ENCODE data around the gene PHLDB1.
A peak's percentile ranks its signal among the peaks of the same experiment; 100 is the strongest.

The PHLDB1 gene

DNA sequence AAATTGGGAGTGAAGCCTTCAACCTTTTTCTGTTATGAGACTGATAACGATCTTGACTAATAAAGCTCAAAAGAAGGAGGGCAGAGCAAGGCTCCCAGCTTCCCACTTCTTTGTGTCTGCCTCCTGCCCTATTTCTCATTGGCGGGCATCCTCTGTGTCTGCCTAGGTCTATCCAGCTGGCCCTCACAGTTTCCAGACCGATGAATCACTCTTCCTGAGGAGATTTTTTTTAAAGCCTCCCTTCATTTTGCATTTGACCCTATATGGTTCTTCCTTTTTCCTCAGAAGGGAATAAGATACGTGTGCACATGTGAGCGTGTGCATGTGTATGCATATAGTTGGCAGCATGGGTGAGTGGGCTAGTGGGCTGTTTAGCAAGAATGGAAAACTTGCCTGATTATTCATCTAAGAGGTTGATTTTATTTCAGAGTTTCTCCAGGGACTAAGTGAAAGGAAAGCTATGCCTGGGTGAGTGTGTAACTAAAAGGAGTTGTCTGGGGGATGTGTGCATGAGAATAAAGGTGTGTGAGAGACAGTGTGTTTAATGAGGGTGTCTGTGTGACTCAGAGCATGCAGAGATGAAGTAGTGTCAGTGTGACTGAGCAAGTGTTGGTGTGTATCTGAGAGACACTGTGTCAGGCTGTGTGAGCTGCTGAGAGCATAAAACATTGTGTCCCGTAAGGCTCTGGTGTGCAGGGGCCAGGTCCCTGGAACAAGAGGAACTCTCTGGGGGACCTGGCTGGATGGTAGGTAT lies 12.2 kb downstream of the PHLDB1 start:
- Histone ChIP-seq H3K27ac (ENCODE audit: low read length, poor library complexity, severe bottlenecking) (peak overlapping the region; percentile 99), H2BK120ac (ENCODE audit: low read depth, low read length) (peak overlapping the region; percentile 96), H2AFZ (ENCODE audit: low read depth, low read length) (no peak overlapping the region), H2AK5ac (ENCODE audit: low read length, severe bottlenecking) (peak overlapping the region; percentile 100), H3K4ac (ENCODE audit: low read depth in 1 of 2, low read length in 2 of 2) (peak overlapping the region; percentile 1 to 69), H3K14ac (ENCODE audit: low read length in 2 of 2) (peak overlapping the region in 1 of 2 experiments; percentile 87), H3K9ac (ENCODE audit: low read length) (peak overlapping the region; percentile 75), H4K8ac (ENCODE audit: low read length) (peak overlapping the region; percentile 67), H3K4me3 (ENCODE audit: insufficient read depth in 1 of 2, low read depth in 1 of 2, low read length in 2 of 2) (peak overlapping the region in 1 of 2 experiments; percentile 54), H3K27me3 (ENCODE audit: control insufficient read depth in 1 of 2, insufficient read depth in 1 of 2, low read length in 2 of 2) (no peaks in the 10 kb centered on the region), H3K36me3 (ENCODE audit: control insufficient read depth in 1 of 2, insufficient read depth in 2 of 2, low read depth in 1 of 2, low read length in 2 of 2) (peaks cover 46 to 51% of the 10 kb centered on the region in 2 experiments), H3K79me1 (replicated peaks; ENCODE audit: low read length, poor library complexity, severe bottlenecking) (peaks cover 10% of the 10 kb centered on the region), H3K23ac (ENCODE audit: low read length in 2 of 2) (no peak overlapping the region), H4K91ac (ENCODE audit: low read length) (peak overlapping the region; percentile 53), H3K4me1 (ENCODE audit: control insufficient read depth, insufficient read depth, low read depth, low read length) (peaks cover 62% of the 10 kb centered on the region), H2BK12ac (ENCODE audit: low read length in 2 of 2) (peak overlapping the region; percentile 46 to 65), H2BK5ac (ENCODE audit: low read depth, low read length, poor library complexity, severe bottlenecking) (peak overlapping the region; percentile 93), H3K4me2 (ENCODE audit: low read length, poor library complexity, severe bottlenecking) (no peak overlapping the region), H3K18ac (ENCODE audit: low read depth in 1 of 2, low read length in 2 of 2) (peak overlapping the region; percentile 93 to 98), H3K9me3 (ENCODE audit: control insufficient read depth, low read length) (no peaks in the 10 kb centered on the region), H2BK15ac (ENCODE audit: low read depth, poor library complexity, severe bottlenecking) (peak overlapping the region; percentile 96)
- DNase-seq = peak; percentile 99
- 0% methylated on average over 5 of the region's 6 CpGs for WGBS

DNA sequence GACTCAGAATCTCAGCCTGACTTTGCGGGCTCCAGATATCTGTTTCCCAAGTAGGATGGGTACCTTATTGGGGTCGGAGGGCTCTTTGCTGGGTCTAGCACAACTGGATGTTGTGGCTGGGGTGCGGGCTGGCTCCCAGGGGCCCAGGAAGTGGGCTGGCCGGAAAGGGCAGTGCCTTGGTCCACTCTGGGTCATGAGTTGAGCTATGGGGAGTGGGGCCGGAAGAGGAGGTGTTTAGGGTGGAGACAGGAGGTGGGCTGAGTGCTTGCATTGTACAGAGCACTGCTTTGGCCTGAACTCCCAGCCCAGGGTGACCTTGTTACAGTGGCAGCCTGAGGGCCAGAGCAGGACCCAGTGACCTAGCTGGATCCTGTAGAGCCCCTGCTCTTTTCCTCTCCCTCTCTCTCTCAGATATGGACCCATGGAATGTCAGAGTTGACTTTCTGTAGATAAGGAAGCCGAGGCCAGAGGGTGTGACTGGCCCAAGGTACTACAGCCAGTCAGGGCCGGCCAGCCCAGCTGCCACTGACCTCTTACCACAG lies 13.2 kb downstream of the PHLDB1 start:
- Histone ChIP-seq H3K4me3 (ENCODE audit: insufficient read depth in 1 of 2, low read depth in 1 of 2, low read length in 2 of 2) (peak overlapping the region; percentile 35 to 69), H3K9ac (ENCODE audit: low read length) (peak overlapping the region; percentile 75), H3K14ac (ENCODE audit: low read length in 2 of 2) (peak overlapping the region in 1 of 2 experiments; percentile 87), H2AFZ (ENCODE audit: low read depth, low read length) (no peak overlapping the region), H2BK5ac (ENCODE audit: low read depth, low read length, poor library complexity, severe bottlenecking) (peak overlapping the region; percentile 90), H2BK15ac (ENCODE audit: low read depth, poor library complexity, severe bottlenecking) (peak overlapping the region; percentile 94), H2BK120ac (ENCODE audit: low read depth, low read length) (peak overlapping the region; percentile 93), H3K27me3 (ENCODE audit: control insufficient read depth in 1 of 2, insufficient read depth in 1 of 2, low read length in 2 of 2) (no peaks in the 10 kb centered on the region), H3K23ac (ENCODE audit: low read length in 2 of 2) (no peak overlapping the region), H3K36me3 (ENCODE audit: control insufficient read depth in 1 of 2, insufficient read depth in 2 of 2, low read depth in 1 of 2, low read length in 2 of 2) (peaks cover 49 to 56% of the 10 kb centered on the region in 2 experiments), H3K18ac (ENCODE audit: low read depth in 1 of 2, low read length in 2 of 2) (peak overlapping the region; percentile 89 to 95), H3K79me1 (replicated peaks; ENCODE audit: low read length, poor library complexity, severe bottlenecking) (peaks cover 18% of the 10 kb centered on the region), H3K4ac (ENCODE audit: low read depth in 1 of 2, low read length in 2 of 2) (peak overlapping the region; percentile 37 to 39), H3K9me3 (ENCODE audit: control insufficient read depth, low read length) (no peaks in the 10 kb centered on the region), H2BK12ac (ENCODE audit: low read length in 2 of 2) (peak overlapping the region; percentile 24 to 90), H2AK5ac (ENCODE audit: low read length, severe bottlenecking) (peak overlapping the region; percentile 98), H3K27ac (ENCODE audit: low read length, poor library complexity, severe bottlenecking) (peak overlapping the region; percentile 99), H4K8ac (ENCODE audit: low read length) (peak overlapping the region; percentile 82), H3K4me1 (ENCODE audit: control insufficient read depth, insufficient read depth, low read depth, low read length) (peaks cover 65% of the 10 kb centered on the region), H4K91ac (ENCODE audit: low read length) (peak overlapping the region; percentile 98), H3K4me2 (ENCODE audit: low read length, poor library complexity, severe bottlenecking) (peak overlapping the region; percentile 2)
- DNase-seq = no peak
- 60% methylated on average over 7 of the region's 7 CpGs for WGBS

DNA sequence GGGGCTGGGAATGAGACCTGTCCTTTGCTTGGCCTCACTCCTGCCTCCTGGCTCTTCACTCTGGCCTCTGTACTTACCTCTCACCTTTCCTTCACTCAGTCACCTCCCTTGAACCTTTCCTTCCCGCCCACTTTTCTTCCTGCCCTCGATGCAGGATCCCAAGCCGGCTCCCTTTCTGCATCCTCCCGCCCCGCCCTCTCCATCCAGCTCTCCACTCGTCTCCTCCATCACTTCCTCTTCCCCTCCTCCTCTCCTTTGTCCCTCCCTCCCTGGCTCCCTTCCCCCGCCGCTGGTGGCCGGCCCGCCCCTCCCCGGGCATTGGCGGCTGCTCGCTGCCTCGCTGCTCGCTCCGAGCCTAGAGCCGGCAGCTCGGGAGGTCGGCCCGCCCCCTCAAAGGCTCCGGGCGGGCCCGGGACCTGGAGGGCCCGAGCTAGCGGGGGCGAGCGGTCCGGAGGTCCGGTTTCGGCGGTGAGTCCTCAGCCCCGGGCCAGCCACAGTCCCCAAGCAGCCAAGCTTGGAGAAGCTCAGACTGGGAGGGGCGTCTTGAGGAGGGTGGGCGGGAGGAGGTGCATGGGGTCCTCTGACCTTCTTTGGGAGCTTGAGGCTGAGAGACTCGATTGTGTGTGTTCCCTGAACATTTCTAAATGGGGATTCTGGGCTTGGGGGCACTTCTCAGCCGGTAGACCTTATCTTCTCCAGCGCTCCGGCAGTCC lies 13.8 kb downstream of the PHLDB1 start:
- peak overlapping the region; percentile 85 to 88 for H3K4ac ChIP-seq (ENCODE audit: low read depth in 1 of 2, low read length in 2 of 2)
- H3K4me1 ChIP-seq (ENCODE audit: control insufficient read depth, insufficient read depth, low read depth, low read length) = peaks cover 58% of the 10 kb centered on the region
- H2BK120ac ChIP-seq (ENCODE audit: low read depth, low read length) = peak overlapping the region; percentile 93
- H2BK12ac ChIP-seq (ENCODE audit: low read length in 2 of 2) = peak overlapping the region; percentile 24 to 90
- H2AFZ ChIP-seq (ENCODE audit: low read depth, low read length) = no peak overlapping the region
- H3K9ac ChIP-seq (ENCODE audit: low read length) = peak overlapping the region; percentile 75
- H2AK5ac ChIP-seq (ENCODE audit: low read length, severe bottlenecking) = peak overlapping the region; percentile 98
- H3K9me3 ChIP-seq (ENCODE audit: control insufficient read depth, low read length) = no peaks in the 10 kb centered on the region
- H3K27ac ChIP-seq (ENCODE audit: low read length, poor library complexity, severe bottlenecking) = peak overlapping the region; percentile 99
- peak; percentile 94 for DNase-seq
- peaks cover 15% of the 10 kb centered on the region for H3K79me1 ChIP-seq (replicated peaks; ENCODE audit: low read length, poor library complexity, severe bottlenecking)
- peak overlapping the region; percentile 90 for H2BK5ac ChIP-seq (ENCODE audit: low read depth, low read length, poor library complexity, severe bottlenecking)
- no peaks in the 10 kb centered on the region for H3K27me3 ChIP-seq (ENCODE audit: control insufficient read depth in 1 of 2, insufficient read depth in 1 of 2, low read length in 2 of 2)
- H3K36me3 ChIP-seq (ENCODE audit: control insufficient read depth in 1 of 2, insufficient read depth in 2 of 2, low read depth in 1 of 2, low read length in 2 of 2) = peaks cover 47 to 54% of the 10 kb centered on the region in 2 experiments
- H3K14ac ChIP-seq (ENCODE audit: low read length in 2 of 2) = peak overlapping the region in 1 of 2 experiments; percentile 87
- H3K4me2 ChIP-seq (ENCODE audit: low read length, poor library complexity, severe bottlenecking) = peak overlapping the region; percentile 65
- peak overlapping the region; percentile 89 to 96 for H3K18ac ChIP-seq (ENCODE audit: low read depth in 1 of 2, low read length in 2 of 2)
- peak overlapping the region; percentile 58 to 69 for H3K4me3 ChIP-seq (ENCODE audit: insufficient read depth in 1 of 2, low read depth in 1 of 2, low read length in 2 of 2)
- WGBS = under 1% methylated on average over 35 of the region's 38 CpGs
- H4K8ac ChIP-seq (ENCODE audit: low read length) = peak overlapping the region; percentile 82
- peak overlapping the region; percentile 94 for H2BK15ac ChIP-seq (ENCODE audit: low read depth, poor library complexity, severe bottlenecking)
- no peak overlapping the region for H3K23ac ChIP-seq (ENCODE audit: low read length in 2 of 2)
- H4K91ac ChIP-seq (ENCODE audit: low read length) = peak overlapping the region; percentile 98

All from mesenchymal stem cell (in vitro differentiated cells and primary cell).